ENCODE results near the gene BUD31. TPM values are rescaled to one million over a fixed set of nuclear protein-coding genes. Genes with fewer than 3 reads are reported as not detected.

BUD31 gene
- total RNA-seq, 1 donor from 2014 or later = 131 TPM

- no peak for TF ChIP-seq CTCF (IDR thresholded peaks at IDR 0.05)
- Mint-ChIP-seq H3K27me3 (ENCODE audit: unreplicated experiment) (no peaks in the 10 kb centered on the region), H3K4me1 (ENCODE audit: unreplicated experiment) (peaks cover 13% of the 10 kb centered on the region), H3K9me3 (ENCODE audit: unreplicated experiment) (no peaks in the 10 kb centered on the region), H3K36me3 (ENCODE audit: unreplicated experiment) (peaks cover 18% of the 10 kb centered on the region), H3K27ac (ENCODE audit: unreplicated experiment) (peak overlapping the region; percentile 65), H3K4me3 (ENCODE audit: unreplicated experiment) (peak overlapping the region; percentile 75)
- no peak for DNase-seq (ENCODE audit: extremely low spot score, unreplicated experiment)
Measured at GRCh38 chr7:99392659-99393354, 16.0 kb upstream of the BUD31 start.

GRCh38 chr7:99393355-99394187 lies 15.2 kb upstream of the BUD31 start:
- no peak for TF ChIP-seq CTCF (IDR thresholded peaks at IDR 0.05)
- Mint-ChIP-seq H3K9me3 (ENCODE audit: unreplicated experiment) (no peaks in the 10 kb centered on the region), H3K36me3 (ENCODE audit: unreplicated experiment) (peaks cover 18% of the 10 kb centered on the region), H3K4me3 (ENCODE audit: unreplicated experiment) (peak overlapping the region; percentile 75), H3K27ac (ENCODE audit: unreplicated experiment) (peak overlapping the region; percentile 65), H3K27me3 (ENCODE audit: unreplicated experiment) (no peaks in the 10 kb centered on the region), H3K4me1 (ENCODE audit: unreplicated experiment) (peaks cover 16% of the 10 kb centered on the region)
- no peak for DNase-seq (ENCODE audit: extremely low spot score, unreplicated experiment)

DNA sequence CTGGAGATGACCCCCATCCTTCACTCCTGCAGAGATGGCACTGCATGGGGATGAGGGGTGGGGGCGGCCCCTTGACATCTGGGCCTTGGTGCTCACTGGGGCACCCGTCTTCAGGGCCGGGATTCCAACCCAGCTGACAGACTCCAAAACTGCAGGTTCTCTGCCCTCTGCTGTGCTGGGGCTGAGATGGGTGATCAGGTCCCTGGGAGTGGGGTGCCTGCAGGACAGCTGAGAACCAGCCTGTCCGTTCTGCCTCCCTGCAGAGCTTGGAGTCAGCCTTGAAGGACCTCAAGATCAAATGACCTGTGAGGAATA lies 14.6 kb upstream of the BUD31 start:
- H3K9me3 Mint-ChIP-seq (ENCODE audit: unreplicated experiment) = no peaks in the 10 kb centered on the region
- DNase-seq (ENCODE audit: extremely low spot score, unreplicated experiment) = no peak
- H3K27ac Mint-ChIP-seq (ENCODE audit: unreplicated experiment) = peak overlapping the region; percentile 14
- H3K4me3 Mint-ChIP-seq (ENCODE audit: unreplicated experiment) = peak overlapping the region; percentile 26
- H3K4me1 Mint-ChIP-seq (ENCODE audit: unreplicated experiment) = peaks cover 21% of the 10 kb centered on the region
- TF ChIP-seq CTCF (IDR thresholded peaks at IDR 0.05) = no peak
- H3K27me3 Mint-ChIP-seq (ENCODE audit: unreplicated experiment) = no peaks in the 10 kb centered on the region
- H3K36me3 Mint-ChIP-seq (ENCODE audit: unreplicated experiment) = peaks cover 21% of the 10 kb centered on the region

- no peaks in the 10 kb centered on the region for H3K9me3 Mint-ChIP-seq (ENCODE audit: unreplicated experiment)
- TF ChIP-seq CTCF (IDR thresholded peaks at IDR 0.05) = no peak
- H3K36me3 Mint-ChIP-seq (ENCODE audit: unreplicated experiment) = peaks cover 26% of the 10 kb centered on the region
- peaks cover 21% of the 10 kb centered on the region for H3K4me1 Mint-ChIP-seq (ENCODE audit: unreplicated experiment)
- no peaks in the 10 kb centered on the region for H3K27me3 Mint-ChIP-seq (ENCODE audit: unreplicated experiment)
- H3K4me3 Mint-ChIP-seq (ENCODE audit: unreplicated experiment) = no peak overlapping the region
- no peak overlapping the region for H3K27ac Mint-ChIP-seq (ENCODE audit: unreplicated experiment)
- DNase-seq (ENCODE audit: extremely low spot score, unreplicated experiment) = no peak
Measured at GRCh38 chr7:99395616-99396327, 13.0 kb upstream of the BUD31 start.
